NCI-H1092 (cell line): Measurements from ENCODE around the gene GIGYF2.
A peak's percentile ranks its signal among the peaks of the same experiment; 100 is the strongest.
"Not testable (repeated sequence)": the region's sequence is repeated elsewhere in the genome, so short reads cannot be mapped to it uniquely, and the experiment has no call there.

Experiments used
- DNase-seq: peaks from one replicate; lab custom pipeline; 2025; lab: John Stamatoyannopoulos, UW

The GIGYF2 gene, protein sequence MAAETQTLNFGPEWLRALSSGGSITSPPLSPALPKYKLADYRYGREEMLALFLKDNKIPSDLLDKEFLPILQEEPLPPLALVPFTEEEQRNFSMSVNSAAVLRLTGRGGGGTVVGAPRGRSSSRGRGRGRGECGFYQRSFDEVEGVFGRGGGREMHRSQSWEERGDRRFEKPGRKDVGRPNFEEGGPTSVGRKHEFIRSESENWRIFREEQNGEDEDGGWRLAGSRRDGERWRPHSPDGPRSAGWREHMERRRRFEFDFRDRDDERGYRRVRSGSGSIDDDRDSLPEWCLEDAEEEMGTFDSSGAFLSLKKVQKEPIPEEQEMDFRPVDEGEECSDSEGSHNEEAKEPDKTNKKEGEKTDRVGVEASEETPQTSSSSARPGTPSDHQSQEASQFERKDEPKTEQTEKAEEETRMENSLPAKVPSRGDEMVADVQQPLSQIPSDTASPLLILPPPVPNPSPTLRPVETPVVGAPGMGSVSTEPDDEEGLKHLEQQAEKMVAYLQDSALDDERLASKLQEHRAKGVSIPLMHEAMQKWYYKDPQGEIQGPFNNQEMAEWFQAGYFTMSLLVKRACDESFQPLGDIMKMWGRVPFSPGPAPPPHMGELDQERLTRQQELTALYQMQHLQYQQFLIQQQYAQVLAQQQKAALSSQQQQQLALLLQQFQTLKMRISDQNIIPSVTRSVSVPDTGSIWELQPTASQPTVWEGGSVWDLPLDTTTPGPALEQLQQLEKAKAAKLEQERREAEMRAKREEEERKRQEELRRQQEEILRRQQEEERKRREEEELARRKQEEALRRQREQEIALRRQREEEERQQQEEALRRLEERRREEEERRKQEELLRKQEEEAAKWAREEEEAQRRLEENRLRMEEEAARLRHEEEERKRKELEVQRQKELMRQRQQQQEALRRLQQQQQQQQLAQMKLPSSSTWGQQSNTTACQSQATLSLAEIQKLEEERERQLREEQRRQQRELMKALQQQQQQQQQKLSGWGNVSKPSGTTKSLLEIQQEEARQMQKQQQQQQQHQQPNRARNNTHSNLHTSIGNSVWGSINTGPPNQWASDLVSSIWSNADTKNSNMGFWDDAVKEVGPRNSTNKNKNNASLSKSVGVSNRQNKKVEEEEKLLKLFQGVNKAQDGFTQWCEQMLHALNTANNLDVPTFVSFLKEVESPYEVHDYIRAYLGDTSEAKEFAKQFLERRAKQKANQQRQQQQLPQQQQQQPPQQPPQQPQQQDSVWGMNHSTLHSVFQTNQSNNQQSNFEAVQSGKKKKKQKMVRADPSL (N-terminal part only)

DNA sequence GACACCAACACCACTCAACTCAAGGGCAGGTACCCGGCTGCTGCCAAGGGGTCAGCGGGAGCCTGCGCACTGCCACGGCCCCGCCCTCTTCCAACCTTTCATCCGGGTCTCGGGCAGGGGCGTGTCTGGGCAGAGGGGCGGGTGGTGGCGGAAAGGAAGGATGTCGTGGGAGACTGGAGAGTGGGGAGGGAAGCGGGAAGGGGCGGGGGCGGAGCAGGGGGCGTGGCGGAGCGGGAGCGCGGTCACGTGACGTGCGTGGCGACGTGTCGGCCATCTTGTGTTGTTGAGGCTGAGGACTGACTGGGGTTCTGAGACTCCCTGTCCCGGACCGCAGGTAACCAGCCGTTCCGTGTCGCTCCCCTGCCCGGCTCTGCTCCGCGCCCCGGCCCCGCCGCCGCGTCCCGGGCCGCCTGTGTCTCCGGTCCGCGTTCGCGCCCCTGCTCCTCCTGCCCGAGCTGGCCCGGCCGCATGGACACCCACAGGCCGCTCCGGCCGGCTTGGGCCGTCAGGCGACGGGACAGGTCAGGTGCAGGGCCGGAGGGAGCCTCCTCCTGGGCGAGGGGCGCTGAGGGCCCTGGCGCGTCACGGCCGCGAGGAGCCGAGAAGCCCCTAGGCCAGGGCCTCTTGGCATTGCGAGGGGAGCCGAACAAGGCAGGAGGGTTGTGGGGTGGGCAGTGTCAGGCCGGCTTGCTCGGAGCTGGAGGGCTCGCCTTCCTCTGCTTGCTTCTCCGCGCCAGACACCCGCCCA lies at the start of gene GIGYF2:
GIGYF2 (plus strand) TSS at position 273 of the 748 bp plus-strand sequence. CDS start 37,867 bp downstream, outside the sequence.
- peak; percentile 93 for DNase-seq

DNA sequence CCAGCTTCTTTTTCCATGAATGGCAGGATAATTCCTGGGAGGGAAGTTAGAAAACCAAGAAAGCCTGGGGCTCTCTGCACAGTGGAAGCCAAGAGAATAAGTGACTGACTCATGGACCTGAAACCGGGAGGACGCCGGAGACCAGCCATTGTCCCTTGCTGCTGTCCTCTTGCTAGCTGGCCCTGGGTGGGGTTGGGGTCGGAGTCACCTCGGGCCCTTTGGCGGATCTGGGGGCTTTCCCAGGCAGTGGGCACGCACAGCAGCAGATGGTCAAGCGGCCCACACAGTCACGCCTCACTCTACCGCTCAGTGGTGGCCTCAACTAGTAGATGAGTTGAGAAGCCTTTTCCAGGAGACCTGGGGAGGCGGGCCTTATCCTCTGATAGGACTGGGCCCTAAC lies 48.1 kb upstream of the GIGYF2 start:
- DNase-seq: no peak

DNA sequence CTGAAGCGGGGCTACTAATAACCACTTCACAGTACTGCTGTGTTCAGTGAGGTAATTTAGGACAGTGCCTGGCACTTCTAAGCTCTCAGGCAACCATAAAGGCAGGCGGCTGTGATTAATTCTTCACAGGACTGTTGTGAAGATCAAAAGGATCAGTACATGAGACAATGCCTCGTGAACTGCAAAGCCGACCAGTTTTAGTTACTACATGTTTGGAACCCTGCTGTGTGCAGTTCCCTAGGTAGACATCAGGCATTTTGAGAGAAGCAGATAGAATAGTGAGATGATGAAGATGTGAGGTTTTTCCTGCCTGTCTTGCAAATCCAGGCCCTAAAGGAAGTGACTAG lies 44.7 kb upstream of the GIGYF2 start:
- DNase-seq: no peak

DNA sequence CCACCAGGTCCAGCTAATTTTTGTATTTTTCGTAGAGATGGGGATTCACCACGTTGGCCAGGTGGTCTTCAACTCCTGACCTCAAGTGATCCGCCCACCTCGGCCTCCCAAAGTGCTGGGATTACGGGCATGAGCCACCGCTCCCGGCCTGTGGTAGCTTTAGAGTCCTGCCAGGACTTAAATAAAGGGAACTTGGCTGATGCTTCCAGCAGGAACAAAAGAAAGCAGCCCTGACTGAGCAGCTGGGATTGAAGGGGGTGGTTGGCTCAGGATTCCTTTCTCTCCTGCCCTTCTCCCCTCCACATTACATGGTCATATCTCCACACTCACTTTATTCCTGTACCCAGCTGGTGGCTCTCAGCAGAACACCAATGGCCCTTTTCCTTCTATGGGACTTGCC lies 43.7 kb upstream of the GIGYF2 start:
- no peak for DNase-seq

DNA sequence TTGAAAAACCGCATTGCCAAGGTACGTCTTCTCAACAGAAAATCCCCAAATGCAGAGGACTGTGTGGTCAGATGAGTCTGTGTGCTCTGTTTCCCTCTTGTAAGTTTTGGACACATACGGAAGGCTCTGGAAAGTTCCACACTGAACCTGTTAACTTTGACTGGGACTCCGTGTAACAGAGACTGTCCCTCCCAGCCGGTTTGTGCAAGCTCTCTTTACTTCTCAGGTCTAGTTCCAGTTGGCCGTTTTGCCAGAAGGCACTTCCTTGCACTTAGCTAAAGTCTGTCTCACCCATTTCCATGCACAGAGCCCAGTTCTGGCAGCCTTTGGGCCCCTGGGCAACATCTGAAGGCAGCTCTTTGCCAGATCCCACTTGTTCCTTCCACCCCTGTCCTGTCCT lies 41.7 kb upstream of the GIGYF2 start:
- DNase-seq: no peak

DNA sequence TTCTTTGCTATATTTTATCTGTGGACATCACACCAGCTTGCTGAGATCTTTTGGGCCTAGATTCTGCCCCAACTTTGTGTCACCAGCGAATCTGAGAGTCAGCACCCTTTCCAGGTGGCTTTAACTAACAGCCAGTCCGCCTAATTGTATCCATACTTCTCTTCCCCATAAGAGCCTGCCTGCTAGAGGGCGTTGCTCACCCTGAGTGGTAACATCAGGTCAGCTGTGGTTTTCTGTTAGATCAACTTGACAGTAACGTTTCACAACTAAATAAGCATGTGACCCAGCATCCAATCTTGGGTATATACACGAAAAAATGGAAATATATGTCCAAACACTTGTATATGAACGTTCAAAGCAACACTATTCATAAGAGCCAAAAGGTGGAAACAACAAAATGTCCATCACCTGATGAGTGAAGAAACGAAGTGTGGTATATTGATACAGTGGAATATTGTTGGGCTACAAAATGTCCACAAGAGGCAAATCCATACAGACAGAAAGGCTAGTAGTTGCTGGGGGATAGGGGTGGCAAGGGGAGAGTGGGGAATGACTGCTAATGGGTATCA lies 38.8 kb upstream of the GIGYF2 start:
- DNase-seq: no peak

DNA sequence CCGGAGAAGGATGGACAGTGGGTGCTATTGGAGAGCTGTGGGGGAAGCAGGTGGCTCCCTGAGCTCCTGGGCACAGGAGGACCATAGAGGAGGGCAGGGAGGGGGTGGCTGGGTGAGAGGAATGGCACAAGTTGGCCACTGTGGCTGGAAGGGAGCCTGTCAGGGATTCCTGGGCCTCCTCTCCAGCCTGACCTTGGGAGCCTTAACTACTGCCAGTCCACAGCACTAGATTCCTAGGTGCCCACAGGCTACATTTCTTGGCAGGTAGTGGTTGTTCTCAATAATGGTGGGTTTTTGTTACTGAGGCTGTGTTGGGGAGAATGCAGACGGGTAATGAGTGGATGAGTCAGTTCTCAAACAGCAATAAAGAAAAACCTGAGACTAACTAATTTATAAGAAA lies 37.8 kb upstream of the GIGYF2 start:
- no peak for DNase-seq

DNA sequence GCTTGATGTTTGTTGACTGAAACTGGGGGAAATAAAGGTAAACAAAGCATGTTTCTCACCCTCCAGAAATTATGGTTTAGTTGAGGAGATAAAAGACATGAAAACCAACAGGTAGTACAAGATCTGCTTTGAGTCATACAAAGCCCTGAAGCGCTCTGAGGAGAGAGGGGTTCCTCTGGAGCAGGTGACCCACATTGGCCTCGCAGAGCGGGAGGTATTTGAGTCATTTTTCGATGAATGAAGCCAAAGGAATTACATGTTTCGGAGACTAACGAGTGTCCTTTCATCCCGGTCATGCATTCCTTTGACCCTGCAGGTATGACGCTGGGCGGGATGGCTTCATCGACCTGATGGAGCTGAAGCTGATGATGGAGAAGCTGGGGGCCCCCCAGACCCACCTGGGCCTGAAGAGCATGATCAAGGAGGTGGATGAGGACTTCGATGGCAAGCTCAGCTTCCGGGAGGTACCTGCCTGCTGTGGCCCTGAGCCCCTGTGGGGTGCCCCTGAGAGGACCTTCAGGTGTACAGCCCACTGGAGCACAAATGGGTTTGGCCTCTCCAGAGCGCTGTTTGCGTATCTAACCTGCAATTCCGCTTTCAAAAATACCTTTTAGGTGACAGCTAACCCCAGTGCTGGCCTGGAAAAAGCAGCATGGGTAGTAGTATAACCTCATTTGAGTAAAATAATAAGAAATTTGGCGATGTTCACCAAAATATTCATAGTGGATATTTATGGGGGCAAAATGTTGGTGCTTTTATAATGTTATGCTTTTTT lies 34.5 kb upstream of the GIGYF2 start:
- DNase-seq: no peak

DNA sequence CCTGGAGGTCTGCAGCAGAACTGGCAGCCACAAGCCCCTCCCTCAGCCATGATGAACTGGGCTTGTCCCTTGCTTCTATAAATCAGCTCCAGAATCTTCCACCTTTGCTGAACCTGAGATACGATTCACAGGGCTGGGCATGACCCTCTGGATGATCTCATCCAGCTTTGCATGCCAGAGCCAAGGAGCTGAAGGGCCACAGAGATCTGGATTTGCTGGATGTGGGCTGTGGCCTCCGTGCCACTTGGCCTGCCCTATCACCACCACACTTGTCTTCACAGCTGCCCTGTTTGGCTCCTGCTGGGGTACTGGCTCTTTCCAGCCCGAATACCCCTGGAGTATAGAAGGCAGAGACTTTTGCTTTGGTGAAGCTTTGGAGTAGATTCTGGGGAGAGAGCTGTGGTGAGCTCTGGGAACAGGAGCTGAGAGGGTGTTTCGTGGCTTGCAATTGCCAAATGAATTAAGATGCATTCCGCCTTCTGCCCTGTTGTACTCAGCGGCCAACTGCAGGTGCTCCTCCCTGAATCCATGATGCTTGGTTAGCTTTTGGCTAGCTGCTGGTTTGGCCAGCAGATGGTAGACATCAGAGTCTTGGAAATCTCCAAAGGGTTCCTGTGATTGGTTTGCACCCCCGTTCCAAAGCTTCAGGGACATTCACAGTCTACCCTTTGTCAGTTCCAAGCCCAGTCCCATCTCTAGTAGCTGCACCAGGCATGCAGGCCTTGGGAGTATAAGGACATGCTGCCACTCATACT lies 30.9 kb upstream of the GIGYF2 start:
- DNase-seq: no peak

DNA sequence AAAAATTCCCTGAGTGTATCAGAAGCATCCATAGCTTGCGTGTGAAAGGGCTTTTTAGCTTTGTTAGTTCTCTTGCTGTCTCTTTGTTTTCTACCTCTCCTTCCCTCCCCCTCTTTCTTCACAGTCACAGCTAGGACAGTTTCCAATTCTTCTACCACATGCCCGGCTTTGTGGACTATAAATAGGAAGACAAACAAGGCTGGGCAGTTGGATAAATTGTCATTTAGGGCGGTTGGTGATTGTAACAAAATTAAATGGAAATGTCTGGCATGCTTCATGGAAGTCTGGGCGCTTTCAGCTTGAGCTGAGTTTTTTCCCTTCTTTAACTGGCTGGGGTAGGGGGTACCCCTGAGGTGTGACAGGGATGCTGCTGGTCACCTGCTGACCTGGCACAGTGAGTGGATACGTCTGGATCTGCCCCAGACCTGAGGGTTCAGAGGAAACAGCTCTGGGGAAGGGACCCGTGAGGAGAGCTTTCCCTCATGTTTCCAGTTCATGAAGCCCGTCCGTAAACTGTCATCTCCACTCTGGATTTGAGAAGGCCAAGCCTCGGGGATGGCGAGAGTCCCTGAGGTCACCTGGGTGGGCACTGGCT lies 29.0 kb upstream of the GIGYF2 start:
- DNase-seq: no peak

DNA sequence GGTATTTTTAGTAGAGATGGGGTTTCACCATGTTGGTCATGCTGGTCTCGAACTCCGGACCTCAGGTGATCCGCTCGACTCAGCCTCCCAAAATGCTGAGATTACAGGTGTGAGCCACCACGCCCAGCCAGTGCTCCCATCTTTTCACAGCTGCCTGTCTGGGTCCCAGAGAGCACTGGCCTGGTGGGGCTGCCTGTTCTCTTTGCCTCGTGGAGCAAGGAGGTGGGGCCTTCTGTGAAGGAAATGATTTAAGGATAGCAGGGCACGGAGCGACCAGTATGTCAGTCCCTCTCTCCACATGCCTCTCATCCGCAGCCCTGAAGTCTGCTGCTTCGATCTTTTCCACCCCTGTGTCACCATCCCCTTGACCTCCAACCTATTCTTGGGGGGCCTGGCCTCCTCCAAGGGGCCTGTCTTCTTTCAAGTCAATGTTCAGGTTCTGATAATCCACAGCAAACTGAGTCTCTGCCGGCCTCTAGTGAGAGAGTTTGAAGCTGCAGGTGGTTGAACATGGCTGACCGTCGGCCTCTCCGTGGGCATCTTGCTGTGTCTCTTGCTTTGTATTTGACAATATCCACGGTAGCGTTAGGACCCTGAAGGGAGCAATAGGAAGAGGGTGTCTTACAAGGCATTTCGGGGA lies 28.2 kb upstream of the GIGYF2 start:
- DNase-seq: no peak

DNA sequence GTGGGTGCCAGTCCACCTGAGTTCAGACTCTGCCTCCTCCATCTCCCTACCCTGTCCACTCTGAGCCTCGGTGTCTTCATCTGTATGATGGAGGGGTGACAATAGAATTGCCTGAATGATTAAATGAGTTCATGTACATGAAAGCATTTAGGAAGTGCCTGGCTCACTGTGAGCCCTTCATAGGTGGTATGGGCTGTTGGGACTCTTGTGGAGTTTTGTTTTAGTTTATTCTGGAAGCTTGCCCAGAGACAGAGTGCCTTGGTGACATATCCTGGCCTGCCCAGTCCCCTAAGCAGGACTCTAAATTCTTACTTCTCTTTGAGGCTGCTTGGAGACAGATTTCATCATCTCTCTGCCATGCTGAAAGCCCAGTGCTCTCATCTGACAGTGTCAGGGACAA lies 24.5 kb upstream of the GIGYF2 start:
- DNase-seq: no peak

DNA sequence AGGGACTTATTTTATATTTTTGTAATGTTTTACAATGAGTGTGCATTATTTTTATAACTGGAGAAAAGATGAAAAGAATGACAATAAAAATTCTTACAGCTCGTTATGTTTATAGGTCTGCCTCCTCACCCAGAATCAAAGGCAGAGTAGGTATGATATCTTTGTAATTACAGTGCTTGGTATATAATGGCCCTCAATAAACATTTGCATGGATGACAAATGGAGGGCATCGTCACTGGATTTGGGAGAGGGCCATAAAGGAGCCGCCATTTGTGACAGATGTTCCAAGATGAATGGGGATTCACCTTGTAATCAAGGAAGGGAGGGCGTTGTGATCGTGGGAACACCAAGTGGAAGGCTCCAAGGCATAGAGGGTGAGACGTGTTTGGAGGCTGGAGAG lies 22.6 kb upstream of the GIGYF2 start:
- DNase-seq: no peak

DNA sequence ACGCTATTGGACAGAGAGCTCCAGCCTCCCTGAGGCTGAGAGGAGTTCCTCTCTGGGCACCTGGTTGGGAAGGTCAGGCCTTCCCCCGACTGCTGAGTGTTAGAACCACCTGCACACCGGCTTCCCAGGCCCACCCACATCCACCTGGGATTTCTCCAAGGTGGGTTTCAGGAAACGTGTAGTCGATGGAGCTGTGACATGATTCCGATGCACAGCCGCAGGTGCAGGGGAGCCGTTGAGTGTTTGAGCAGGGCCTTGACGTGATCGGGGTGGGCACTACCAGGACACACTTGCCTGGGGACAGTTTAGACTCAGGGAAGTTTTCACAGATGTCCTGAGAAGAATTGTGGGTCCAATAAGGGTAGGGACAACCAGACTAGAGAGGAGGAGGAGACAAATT lies 21.8 kb upstream of the GIGYF2 start:
- DNase-seq: no peak

DNA sequence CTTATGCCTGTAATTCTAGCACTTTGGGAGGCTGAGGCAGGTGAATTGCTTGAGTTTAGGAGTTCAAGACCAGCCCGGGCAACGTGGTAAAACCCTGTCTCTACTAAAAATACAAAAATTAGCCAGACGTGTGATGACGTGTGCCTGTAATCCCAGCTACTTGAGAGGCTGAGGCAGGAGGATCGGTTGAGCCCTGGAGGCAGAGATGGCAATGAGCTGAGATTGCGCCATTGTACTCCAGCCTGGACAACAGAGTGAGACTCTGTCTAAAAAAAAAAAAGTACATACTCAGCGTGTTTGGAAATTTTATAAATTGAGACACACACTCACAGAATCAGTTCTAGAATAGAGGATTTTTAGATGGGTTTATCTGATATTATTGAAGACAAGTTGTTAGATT lies 17.1 kb upstream of the GIGYF2 start:
- DNase-seq: no peak

DNA sequence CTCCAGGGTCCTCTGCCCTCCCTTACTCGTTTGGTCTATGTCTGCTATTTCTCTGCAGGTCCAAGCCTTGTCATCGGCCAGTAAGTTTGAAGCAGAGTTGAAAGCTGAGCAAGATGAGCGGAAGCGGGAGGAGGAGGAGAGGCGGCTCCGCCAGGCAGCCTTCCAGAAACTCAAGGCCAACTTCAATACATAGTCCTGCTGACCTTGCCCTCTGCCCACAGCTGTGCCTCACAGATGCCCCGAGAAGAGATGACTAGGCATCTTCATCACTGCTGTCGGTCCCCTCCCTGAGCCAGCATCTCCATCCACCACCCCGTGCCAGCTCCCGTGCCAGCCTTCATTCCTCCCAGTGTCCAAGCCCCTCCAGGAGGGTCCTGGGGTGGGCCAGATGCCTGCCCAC lies 15.6 kb upstream of the GIGYF2 start:
- no peak for DNase-seq

DNA sequence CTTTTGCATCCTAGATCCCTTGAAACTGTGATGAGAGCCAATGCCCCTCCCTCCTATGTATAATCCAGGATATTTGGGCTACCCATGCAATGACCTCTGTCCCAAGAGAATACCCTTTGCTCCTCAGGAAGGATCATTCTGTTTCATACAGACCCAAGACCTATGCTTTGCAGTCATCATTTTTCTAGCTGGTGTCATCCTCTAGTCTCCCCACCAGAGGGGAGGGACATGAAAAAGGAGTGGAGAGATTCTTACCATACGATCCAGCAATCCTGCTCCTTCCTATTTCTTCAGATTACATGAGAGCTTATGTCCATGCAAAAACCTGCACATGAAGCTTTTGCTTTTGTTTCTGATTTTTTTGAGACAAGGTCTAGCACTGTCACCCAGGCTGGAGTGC lies 13.8 kb upstream of the GIGYF2 start:
- no peak for DNase-seq

DNA sequence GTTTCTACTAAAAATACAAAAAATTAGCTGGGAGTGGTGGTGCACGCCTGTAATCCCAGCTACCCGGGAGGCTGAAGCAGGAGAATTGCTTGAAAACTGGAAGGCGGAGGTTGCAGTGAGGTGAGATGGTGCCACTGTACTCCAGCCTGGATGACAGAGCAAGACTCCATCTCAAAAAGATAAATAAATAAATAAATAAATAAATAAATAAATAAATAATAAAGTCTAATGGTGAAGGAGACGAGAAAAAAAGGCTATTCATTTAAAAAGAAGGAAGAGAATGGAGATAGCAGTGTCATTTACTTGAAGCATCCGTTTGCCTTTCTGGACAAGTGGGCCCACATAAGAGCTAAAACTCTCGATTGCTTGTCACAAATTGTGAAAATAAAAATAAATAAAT lies 11.7 kb upstream of the GIGYF2 start:
- DNase-seq: not testable (repeated sequence)
